ENCODE data around the gene RGS8. TPM values are rescaled to one million over a fixed set of nuclear protein-coding genes. Genes with fewer than 3 reads are reported as not detected.

Gene RGS8
- total RNA-seq, 1 donor from 2014 or later, result not detected

DNA sequence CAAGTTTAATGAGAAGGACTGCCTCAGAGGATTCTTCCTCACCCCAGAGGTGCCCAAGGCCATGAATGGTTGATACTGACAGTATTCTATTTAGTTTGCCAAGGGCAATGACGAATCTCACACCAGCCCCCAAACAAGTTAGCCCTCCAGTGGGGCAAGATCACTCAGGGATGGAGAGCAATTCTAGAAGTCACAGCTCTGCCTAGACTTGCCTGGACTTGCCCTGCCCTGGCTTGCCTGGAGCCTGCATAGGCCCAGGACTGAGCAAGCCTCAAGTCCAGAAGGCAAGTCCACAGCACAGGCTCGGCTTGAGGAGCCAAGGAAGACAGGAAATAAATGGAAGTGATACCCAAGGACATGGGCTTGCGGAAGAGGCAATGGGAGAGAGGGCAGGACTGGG, 40.7 kb downstream of the RGS8 start:
- Histone ChIP-seq H3K36me3 (no peaks in the 10 kb centered on the region), H3K27ac (no peak overlapping the region), H3K9me3 (no peaks in the 10 kb centered on the region), H3K4me1 (no peaks in the 10 kb centered on the region), H3K4me3 (no peak overlapping the region), H3K27me3 (no peaks in the 10 kb centered on the region)
- TF ChIP-seq, protein P1, sequence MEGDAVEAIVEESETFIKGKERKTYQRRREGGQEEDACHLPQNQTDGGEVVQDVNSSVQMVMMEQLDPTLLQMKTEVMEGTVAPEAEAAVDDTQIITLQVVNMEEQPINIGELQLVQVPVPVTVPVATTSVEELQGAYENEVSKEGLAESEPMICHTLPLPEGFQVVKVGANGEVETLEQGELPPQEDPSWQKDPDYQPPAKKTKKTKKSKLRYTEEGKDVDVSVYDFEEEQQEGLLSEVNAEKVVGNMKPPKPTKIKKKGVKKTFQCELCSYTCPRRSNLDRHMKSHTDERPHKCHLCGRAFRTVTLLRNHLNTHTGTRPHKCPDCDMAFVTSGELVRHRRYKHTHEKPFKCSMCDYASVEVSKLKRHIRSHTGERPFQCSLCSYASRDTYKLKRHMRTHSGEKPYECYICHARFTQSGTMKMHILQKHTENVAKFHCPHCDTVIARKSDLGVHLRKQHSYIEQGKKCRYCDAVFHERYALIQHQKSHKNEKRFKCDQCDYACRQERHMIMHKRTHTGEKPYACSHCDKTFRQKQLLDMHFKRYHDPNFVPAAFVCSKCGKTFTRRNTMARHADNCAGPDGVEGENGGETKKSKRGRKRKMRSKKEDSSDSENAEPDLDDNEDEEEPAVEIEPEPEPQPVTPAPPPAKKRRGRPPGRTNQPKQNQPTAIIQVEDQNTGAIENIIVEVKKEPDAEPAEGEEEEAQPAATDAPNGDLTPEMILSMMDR (IDR thresholded peaks at IDR 0.05), result no peak
- no peak for TF ChIP-seq POLR2AphosphoS5 (IDR thresholded peaks at IDR 0.05; ENCODE audit: insufficient read depth in 1 of 2, low read depth in 1 of 2)
- TF ChIP-seq POLR2A (IDR thresholded peaks at IDR 0.05), result no peak
- intact Hi-C loops (cut with DNase I), result loop anchor here (1.0 kb wide), 1 partner anchor 25 kb away; no protein-coding TSS in a partner anchor
- DNase-seq (ENCODE audit: extremely low spot score in 2 of 2), result no peak

- no peak for DNase-seq (ENCODE audit: extremely low spot score in 2 of 2)
- Histone ChIP-seq H3K4me1 (no peaks in the 10 kb centered on the region), H3K27ac (no peak overlapping the region), H3K9me3 (no peaks in the 10 kb centered on the region), H3K27me3 (no peaks in the 10 kb centered on the region), H3K4me3 (no peak overlapping the region), H3K36me3 (no peaks in the 10 kb centered on the region)
- intact Hi-C loops (cut with DNase I), result no loop called here
- no peak for TF ChIP-seq POLR2A (IDR thresholded peaks at IDR 0.05)
Observed at GRCh38 chr1:182642461-182642860, 41.9 kb downstream of the RGS8 start.

DNA sequence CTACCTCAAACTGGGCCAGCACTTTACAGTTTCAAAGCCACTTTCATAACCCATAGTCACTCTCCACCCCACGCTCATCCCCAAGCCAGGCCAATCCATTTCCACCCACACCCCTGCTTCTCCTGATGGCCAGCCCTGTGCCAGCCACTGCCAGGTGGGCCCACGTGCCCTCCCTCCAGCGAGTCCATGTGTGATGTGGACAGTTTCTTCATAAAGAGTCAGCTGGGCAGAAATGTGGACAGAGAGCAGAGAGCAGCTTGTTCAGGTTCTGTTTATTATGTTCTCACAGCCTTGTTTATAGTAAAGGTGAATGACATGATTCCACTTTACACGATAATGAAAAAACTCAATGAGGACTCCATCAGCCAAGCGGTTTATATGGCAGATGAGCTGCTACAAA, 42.8 kb downstream of the RGS8 start:
- no peaks in the 10 kb centered on the region for H3K4me1 ChIP-seq
- no peaks in the 10 kb centered on the region for H3K9me3 ChIP-seq
- DNase-seq (ENCODE audit: extremely low spot score in 2 of 2), result no peak
- H3K4me3 ChIP-seq, result no peak overlapping the region
- H3K36me3 ChIP-seq, result no peaks in the 10 kb centered on the region
- no peak overlapping the region for H3K27ac ChIP-seq
- H3K27me3 ChIP-seq, result no peaks in the 10 kb centered on the region
- intact Hi-C loops (cut with DNase I), result no loop called here
- TF ChIP-seq POLR2AphosphoS5 (IDR thresholded peaks at IDR 0.05; ENCODE audit: insufficient read depth in 1 of 2, low read depth in 1 of 2) (no peak), POLR2A (IDR thresholded peaks at IDR 0.05) (no peak)
- TF ChIP-seq, protein P1 (IDR thresholded peaks at IDR 0.05), result no peak

- no peaks in the 10 kb centered on the region for H3K27me3 ChIP-seq
- intact Hi-C loops (cut with DNase I), result no loop called here
- no peak overlapping the region for H3K27ac ChIP-seq
- TF ChIP-seq POLR2A (IDR thresholded peaks at IDR 0.05), result no peak
- TF ChIP-seq, protein P1 (IDR thresholded peaks at IDR 0.05), result no peak
- no peak for TF ChIP-seq POLR2AphosphoS5 (IDR thresholded peaks at IDR 0.05; ENCODE audit: insufficient read depth in 1 of 2, low read depth in 1 of 2)
- DNase-seq (ENCODE audit: extremely low spot score in 2 of 2), result no peak
- H3K36me3 ChIP-seq, result no peaks in the 10 kb centered on the region
- no peaks in the 10 kb centered on the region for H3K9me3 ChIP-seq
- no peak overlapping the region for H3K4me3 ChIP-seq
- H3K4me1 ChIP-seq, result no peaks in the 10 kb centered on the region
Observed at GRCh38 chr1:182639330-182639729, 45.1 kb downstream of the RGS8 start.

- Histone ChIP-seq H3K27me3 (no peaks in the 10 kb centered on the region), H3K4me3 (no peak overlapping the region), H3K4me1 (no peaks in the 10 kb centered on the region), H3K36me3 (no peaks in the 10 kb centered on the region), H3K9me3 (no peaks in the 10 kb centered on the region), H3K27ac (no peak overlapping the region)
- TF ChIP-seq POLR2AphosphoS5 (IDR thresholded peaks at IDR 0.05; ENCODE audit: insufficient read depth in 1 of 2, low read depth in 1 of 2) (no peak), POLR2A (IDR thresholded peaks at IDR 0.05) (no peak)
- TF ChIP-seq, protein P1 (IDR thresholded peaks at IDR 0.05), result no peak
- intact Hi-C loops (cut with DNase I), result no loop called here
- DNase-seq (ENCODE audit: extremely low spot score in 2 of 2), result no peak
Observed at GRCh38 chr1:182637769-182638168, 46.6 kb downstream of the RGS8 start.

- Histone ChIP-seq H3K9me3 (no peaks in the 10 kb centered on the region), H3K4me1 (peaks cover 4% of the 10 kb centered on the region)
Observed at GRCh38 chr1:182635871-182636270, 48.5 kb downstream of the RGS8 start.

More at GRCh38 chr1:182635871-182636270, 48.5 kb downstream of the RGS8 start:
- TF ChIP-seq, protein P1 (IDR thresholded peaks at IDR 0.05), result no peak
- TF ChIP-seq POLR2AphosphoS5 (IDR thresholded peaks at IDR 0.05; ENCODE audit: insufficient read depth in 1 of 2, low read depth in 1 of 2), result no peak
- no peak for TF ChIP-seq POLR2A (IDR thresholded peaks at IDR 0.05)
- intact Hi-C loops (cut with DNase I), result no loop called here
- no peak overlapping the region for H3K4me3 ChIP-seq
- DNase-seq (ENCODE audit: extremely low spot score in 2 of 2), result no peak
- no peaks in the 10 kb centered on the region for H3K27me3 ChIP-seq
- H3K36me3 ChIP-seq, result no peaks in the 10 kb centered on the region
- H3K27ac ChIP-seq, result no peak overlapping the region
